ENCODE data around the gene PEX11A.

The PEX11A gene

DNA sequence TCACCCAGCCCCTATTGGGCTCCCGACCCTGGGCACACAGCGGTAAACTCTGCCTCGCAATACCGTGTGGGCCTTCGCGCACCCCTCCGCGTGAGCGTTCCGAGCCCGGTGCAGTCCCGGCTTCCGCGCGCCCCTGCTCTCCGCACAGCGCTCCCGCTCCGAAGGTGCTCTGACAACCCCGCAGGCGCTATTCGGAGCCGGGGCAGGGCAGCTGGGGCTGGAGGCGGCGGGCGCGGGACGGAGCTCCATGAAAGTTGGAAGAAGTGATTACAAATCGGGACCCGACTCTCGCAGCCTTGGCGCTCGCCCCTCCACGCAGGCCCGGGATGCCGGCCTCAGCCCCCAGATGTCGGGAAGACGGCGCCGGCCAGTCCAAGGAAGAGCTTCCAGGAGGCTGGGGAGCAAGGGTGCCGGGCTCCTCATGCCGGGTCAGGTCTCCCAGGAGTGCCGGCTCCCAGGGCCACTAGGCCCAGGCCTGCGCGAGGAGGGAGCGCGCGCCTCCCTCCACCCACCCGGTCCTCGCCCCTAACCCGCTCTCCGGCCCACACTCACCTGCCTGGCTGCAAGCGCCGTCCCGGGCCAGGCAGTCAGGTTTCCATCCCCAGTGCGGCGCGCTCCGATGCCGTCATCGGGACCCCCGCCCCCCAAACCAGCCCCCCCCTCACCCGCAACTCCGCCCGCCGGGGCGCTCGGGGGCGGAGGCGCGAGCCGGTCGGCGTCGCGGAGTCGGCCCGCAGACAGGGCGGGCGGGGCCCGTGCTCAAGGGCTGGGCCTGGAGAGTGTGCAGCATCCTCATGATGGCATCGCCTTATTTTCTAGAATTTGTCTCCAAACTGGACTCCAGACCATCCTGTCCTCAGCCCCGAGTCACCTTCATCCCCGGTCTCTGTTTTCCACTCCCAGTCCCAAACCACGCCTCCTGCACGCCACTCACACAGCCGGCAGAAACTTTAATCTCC lies 35.4 kb downstream of the PEX11A start, which contains the start of gene KIF7:
Gene KIF7 (minus strand): TSS at position 621 of the 959 bp plus-strand sequence. CDS start 2,537 bp downstream, outside the sequence.
- no peak for DNase-seq

DNA sequence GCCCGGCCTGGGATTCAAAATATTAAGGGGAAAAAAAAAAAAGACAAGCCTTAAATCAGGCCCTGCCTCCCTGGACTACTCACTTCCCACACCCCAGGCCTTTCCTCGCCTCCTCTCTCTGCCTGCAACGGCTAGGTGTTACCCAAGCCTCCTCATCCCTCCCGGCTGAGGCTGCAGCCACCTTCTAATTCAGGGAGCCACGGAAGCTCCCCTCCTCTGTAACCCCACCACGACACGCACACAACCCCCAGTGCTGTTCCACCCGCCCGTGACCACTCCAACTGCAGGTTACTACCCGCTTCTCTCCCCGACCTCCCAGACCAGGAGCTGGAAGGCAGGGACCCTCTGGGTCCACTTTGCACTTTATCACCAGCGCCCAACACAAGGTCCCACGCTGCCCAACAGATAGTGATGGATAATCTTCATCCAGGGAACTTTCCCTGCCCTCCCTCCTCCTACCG lies 36.2 kb downstream of the PEX11A start:
- no peak for DNase-seq

DNA sequence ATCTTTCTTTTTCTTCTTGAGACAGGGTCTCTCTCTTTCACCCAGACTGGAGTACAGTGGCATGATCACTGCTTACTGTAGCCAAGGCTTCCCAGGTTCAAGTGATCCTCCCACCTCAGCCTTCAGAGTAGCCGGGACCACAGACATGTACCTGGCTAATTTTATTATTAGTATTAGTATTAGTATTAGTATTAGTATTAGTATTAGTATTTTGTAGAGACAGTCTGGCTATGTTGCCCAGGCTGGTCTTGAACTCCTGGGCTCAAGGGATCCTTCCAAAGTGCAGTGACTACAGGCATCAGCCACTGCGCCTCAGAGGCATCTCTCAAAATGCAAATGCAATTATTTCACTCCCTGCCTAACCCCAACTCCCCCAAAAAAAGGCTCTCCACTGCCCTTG lies 37.0 kb downstream of the PEX11A start:
- DNase-seq = no peak

DNA sequence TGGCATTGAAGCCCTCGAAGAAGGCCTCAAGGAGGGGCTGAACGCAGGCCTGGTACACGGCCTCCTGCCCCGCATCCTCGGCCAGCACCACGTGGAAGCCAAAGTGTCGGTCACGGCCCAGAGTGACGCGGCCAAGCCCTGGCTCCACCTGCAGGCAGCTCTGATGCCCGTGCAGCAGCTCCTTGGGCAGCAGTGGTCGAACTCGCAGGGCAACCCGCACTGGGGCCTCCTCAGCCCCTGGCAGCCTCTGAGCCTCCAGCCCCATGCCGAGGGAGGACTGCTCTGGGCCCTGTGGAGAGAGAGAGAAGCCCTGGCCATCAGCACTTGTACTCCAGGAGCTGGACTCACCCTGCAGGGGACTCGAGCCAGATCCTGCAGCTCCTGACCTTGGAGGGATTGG lies 37.9 kb downstream of the PEX11A start:
- no peak for DNase-seq

DNA sequence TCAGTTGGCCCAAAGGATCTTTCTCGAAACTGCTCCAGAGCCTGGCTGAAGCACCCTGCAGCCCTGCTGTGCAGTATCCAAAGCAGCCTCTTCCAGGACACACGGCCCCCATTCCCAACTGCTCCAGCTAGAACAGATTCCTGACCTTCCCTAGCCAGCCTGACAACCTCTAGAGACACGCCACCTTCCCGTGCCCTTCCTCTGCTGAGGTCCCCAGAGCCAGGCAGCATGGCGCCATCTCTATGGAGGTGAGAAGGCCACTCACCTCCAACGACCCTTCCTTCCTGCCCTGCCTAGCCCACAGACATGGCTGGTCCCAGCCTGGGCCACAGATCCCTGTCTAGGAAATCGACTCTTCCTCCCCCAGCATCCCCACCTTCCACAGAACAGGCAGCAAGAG lies 38.4 kb downstream of the PEX11A start:
- DNase-seq = no peak

DNA sequence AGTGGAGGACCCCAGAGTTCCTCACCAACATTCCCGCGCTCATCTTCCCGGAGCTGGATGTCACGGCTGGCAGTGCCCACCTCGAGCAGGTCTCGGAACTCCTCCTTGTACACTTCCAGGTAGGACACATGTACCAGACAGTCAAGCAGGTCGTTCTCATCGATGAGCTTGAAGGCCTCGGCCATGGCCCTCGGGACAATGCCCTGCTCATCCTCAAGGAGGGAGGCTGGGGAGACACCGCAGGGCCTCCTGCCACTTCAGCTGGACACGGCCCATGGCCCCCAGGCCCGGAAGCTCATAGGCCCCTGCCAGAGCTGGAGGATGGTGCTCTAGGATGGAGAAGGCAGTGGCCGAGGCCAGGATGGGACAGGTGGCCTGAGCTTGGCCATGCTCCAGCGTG lies 40.8 kb downstream of the PEX11A start:
- DNase-seq = no peak

DNA sequence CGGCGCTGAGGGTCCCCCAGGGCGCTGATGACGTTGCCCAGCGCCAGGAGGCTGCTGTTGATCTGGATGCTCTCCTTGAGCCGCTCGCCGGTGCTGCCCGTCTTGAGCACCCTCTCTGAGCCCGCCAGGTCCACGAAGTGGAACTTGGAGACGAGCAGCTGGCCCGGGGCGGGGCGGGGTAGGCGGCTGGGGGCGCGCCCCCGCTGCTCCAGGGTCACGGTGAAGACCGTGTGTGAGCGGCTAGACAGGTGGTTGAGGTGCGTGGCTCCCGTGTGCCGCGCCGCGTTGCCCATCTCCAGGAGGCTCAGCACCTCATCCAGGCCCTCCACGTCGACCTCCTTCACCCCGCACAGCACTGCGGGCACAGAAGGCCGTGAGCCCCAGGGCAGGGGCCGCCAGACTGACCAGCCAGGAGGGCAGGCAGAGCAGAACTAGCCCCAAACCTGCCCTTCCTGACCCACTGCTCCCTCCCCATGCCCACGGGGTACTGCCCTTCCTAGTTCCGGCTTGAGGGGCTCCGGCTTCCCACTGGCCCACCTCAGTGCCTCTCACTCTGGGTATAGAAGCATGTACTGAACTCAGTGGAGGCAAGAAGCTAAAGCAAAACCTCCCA lies 41.4 kb downstream of the PEX11A start:
- DNase-seq = no peak

DNA sequence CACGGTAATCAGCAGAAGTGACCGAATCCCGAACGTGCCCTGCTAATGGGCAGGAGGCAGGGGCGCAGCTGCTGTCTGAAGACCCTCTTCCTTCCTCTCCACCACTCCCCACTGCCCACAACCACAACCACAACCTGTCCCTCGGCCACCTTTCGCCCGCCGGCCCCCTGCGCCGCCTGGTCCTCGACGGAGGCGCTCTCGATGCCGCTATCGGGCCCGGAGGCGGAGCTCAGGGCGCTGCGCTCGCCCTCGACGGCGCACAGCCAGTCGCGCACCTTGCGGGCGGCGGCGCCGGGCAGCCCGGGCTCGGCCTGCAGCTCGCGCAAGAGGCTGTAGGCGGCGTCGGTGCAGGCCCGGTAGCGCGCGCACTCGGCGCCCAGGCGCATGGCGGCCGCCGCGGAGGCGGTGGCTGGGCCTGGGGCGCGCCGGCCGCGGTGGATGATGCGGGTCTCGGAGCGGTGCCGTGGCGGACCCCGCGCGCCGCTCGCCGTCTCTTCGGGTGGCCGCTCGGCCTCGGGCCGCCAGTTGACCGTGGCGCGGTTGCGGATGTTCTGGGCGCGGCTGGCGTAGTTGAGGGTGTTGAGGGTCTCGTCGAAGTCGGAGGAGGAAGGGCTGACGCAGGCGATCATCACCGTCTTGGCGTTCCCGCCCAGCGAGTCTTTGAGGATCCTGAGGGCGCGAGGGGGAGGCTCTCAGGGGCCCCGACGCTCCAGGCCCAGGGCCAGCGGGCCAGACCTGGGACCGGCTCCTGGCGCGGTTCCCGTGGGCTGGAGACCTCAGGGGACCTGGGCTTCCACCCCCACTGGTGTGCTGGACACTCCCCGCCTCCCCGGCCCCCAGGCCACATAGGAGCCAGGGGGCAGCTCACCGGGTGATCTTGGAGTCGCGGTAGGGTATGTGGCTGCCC lies 42.2 kb downstream of the PEX11A start:
- no peak for DNase-seq

DNA sequence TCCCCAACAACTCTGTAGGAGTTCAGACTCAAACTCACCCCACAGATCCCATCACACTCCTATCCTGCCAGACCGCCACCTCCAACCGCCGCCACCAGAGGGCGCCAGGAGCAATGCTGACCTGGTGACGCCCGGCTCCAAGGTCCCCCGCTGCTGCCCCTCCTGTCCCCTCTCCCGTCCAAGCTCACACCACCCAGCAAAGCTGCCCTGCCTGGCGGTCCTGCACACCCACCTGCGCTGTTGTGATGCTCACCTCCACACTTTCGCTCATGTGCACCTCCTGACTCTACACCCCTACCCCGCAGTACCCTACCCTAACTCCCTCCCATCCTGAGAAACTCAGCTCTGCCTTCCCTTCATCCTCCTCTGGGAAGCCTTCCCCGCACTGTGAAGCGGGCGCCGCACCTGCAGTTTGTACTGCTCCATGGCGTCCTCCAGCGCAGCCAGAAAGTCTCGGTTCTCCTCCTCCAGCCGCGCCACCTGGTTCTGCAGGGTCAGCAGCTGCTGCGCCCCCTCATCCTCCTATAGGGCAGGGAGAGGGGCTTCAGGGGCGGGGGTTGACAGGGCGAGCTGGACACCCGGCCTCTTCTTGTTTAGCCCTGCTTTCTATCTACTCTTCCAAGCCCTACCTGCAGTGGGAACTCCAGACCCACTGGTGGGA lies 43.2 kb downstream of the PEX11A start:
- no peak for DNase-seq

DNA sequence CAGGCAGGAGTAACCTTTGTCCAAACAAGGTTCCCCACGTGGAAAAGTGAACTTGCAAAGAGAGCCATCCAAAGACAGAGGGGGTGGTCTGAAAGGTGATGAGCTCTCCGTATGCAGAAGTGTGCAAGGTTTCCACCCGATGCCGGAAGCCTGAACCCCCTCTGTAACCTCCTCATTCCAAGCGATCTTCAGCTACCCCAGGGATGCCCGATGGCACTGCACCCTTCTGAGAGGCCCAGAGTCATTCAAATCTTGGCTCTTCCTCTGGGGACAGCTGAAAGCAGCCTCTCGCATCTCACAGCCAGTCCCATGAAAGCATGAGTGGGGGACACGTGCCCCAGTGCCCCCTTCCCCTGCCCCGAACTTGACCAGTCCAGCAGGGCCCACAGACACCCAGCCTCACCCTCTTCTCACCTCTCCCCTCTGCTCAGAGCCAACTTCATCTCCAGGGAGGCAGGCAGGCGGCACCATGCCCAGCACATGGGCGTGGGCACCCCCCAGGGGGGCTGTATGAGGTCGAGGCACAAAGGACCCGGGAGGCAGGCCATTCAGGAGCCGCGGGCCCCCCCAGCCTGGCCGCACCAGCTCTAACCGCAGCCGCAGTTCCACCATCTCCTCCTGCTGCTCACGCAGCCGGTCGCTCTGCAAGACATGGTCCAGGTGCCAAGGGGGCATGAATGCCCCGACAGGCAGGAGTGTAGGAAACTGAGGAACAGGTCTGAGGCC lies 44.0 kb downstream of the PEX11A start:
- no peak for DNase-seq

DNA sequence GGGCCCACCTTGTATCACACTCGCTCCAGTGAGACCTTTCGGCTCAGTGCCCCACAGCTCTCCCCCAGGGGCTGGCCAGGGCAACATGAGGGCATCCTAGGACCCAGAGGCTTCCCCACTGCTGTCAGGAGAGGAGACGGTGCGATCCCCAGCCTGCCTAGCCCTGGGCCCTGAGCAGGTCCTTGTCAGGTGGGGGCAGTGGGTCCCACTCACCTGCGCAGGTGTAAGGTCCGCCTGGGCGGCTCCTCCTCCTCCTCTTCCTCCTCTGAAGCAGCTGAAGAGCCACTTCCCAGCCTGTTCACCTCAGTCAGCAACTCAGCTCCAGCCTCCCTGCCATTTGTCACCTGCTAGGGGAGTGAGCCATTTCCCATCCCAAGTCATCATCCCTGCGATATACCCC lies 44.9 kb downstream of the PEX11A start:
- no peak for DNase-seq

DNA sequence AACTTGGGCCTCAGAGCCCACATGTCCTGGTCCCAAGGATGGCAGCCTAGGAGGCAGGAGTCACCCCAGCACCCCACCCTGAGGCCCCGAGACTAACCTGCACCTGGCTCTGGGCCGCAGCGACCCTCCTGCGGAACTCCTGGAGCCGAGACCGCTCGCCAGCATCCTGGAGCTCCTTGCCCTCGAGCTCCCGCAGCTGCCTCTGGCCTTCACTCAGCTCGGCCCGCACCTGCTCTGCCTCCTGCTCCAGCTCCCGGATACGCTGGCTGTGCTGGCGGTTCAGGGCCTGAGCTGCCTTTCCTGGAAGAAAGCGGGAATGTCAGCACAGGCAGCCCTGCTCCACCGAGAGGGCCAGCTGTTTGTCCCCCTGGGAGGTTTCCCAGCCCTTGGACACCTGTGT lies 48.4 kb downstream of the PEX11A start:
- DNase-seq = no peak

DNA sequence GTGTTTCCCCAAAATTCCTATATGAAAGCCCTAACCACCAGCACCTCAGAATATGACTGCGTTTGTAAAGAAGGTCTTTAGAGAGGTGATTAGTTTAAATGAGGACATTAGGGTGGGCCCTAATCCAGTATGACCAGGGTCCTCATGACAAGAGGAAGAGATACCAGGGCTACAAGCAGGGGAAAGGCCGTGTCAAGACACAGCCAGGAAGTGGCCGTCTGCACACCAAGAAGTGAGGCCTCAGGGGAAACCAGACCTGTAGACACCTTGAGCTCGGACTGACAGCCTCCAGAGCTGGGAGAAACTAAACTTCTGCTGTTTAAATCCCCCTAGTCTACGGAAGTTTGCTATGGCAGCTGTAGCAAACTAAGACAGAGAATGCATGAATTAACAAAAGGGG lies 49.5 kb downstream of the PEX11A start:
- DNase-seq = no peak

DNA sequence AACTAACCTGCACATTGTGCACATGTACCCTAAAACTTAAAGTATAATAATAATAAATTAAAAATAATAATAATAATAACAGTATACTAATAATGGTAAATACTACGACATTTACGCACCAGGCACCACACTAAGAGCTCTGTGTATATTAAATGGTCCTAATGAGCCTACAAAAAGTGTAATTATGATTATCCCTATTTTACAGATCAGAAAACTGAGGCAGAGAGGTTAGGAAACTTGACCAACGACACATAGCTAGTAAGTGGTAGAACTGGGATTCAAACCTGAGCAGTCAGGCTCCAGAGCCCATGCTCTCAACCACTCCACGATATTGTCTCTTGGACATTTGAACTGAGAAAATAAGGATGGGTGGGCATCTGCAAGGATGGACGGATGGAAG lies 50.3 kb downstream of the PEX11A start:
- DNase-seq = no peak

DNA sequence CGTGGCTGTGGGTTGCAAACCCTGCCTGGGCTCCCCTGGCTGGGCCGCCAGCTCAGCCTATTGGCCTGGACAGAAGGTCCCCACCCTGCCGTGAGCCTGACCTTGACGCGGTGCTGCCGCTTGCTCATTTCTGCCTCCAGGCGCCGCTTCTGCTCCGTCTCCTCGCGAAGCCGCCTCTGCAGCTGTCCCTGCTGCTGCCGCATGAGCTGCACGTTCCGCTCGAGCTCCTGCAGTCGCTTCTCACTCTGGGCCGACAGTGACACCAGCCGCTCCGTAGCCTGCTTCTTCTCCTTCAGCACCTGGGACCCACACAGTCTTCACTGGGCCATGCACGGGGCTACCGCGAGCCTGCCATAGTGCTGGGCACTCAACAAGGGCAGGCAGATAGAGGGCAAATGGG lies 57.0 kb downstream of the PEX11A start:
- DNase-seq = no peak

DNA sequence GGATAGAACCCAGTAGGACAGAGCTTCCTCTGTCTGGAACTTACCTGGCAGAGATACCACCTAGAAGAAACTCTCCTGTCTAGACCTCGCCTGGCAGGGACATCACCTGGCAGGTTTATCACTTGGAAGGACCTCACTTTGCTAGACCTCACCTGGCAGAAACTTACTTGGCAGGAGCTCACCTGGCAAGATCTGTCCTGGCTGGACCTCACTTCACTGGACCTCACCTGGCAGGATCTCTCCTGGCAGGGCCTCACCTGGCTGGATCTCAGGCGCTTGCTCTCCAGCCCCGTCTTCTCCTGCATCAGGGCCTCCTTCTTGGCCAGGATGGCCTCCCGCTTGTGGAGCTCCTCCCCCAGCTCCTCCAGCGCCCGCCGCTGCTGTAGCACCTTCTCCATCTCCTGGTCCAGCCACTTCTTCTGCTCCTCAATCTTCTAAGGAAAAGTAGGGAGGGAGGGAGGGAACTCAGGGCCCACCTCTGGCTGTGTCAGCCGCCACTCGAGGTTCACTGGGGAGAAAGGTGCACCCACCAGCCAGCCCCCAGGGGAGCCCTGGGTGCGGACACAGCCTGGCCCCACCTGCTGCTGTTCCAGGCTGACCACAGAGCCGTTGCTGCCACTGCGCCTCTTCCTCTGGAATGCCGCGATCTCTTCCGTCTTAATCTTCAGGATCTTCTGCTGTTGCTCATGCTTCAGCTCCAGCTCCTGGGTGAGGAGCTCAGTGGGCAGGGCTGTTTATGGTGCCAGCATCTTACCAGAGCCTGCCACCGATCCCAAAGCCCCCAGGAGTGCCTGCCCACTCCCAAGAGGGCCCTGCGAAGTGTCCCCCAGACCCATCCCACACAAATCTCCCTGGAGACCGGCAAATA lies 57.8 kb downstream of the PEX11A start:
- DNase-seq = no peak

DNA sequence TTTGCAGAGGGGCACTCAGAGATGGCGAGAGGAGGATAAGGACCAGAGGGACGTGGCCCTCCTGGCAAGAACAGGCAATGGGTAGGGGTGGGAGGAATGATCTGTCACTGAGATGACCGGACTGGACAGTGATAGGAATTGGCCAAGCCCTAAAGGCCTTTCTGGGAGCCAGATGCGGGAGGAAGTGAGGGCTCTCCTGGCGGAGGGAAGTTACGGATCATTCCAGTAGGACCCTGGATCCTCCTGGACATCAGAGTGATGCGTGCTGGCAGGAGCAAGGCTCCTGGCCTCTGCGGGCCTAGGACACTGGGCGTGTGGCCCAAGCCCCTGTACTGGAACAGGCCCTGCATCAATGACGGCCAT lies 58.7 kb downstream of the PEX11A start:
- no peak for DNase-seq

All from NCI-H2029 treated with DMSO at 0.1 percent for 48 hours (cell line).